Neuron (in vitro differentiated cells): ENCODE measurements around the gene FBP1.

ENCODE experiments used
- H2AFZ ChIP-seq: one replicate; pipeline ENCODE4 v1.6.1; 2013; ENCODE audit warnings: low read depth, mild to moderate bottlenecking, inconsistent platforms, low read length, moderate library complexity
- H3K27me3 ChIP-seq: one replicate; pipeline ENCODE4 v1.6.1; 2013; ENCODE audit warnings: low read length; ENCODE audit not compliant: insufficient read depth
- H3K36me3 ChIP-seq: one replicate; pipeline ENCODE4 v1.6.1; 2013; ENCODE audit warnings: low read length; ENCODE audit not compliant: insufficient read depth
- H3K4me1 ChIP-seq: one replicate; pipeline ENCODE4 v1.6.1; 2013; ENCODE audit warnings: low read length; ENCODE audit not compliant: insufficient read depth
- H3K4me3 ChIP-seq: 2 replicates; pipeline ENCODE4 v1.5.1; 2013; ENCODE audit warnings: mild to moderate bottlenecking, low read length, moderate library complexity
- H3K9me3 ChIP-seq: one replicate; pipeline ENCODE4 v1.6.1; 2013; ENCODE audit warnings: low read length

The FBP1 gene

GRCh38 chr9:94668418-94668927, 29.2 kb upstream of the FBP1 start:
- Histone ChIP-seq H3K9me3 (no peaks in the 10 kb centered on the region), H2AFZ (no peak overlapping the region), H3K4me3 (no peak overlapping the region), H3K36me3 (no peaks in the 10 kb centered on the region), H3K4me1 (no peaks in the 10 kb centered on the region), H3K27me3 (no peaks in the 10 kb centered on the region)

DNA sequence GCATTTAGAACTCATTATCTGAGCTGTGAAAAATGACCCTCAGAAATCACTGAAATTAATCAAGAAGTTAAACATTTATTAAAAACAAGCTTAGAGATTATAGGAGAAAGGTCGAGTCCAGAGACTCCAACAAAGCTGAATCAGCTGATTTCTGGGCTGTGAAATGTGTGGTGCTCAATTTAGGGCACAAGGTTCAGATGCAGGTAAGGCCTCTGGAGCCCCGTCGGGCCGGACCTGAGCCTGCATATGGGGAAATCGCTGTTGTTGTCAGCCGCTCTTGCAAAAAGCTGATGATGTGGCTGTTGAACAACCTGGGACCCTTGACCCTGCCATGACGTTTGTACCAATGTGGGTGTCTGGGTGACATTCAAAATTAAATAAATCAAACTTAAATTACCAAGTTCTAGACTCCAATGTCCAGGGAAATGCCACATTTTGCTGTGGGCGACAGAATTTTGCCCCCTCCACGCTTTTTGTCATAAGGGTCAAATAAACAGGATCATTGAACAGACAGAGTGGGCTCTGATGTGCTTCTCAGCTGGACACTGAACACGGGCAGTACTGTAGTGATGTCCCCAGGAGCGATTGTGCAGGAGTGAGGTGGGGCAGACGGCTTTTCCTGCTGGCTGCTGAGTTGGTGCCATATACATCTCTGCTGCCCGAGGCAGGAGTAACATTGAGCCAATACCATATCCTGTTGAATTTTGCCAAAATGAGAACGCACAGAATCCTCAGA, 27.2 kb upstream of the FBP1 start:
- H3K27me3 ChIP-seq: no peaks in the 10 kb centered on the region
- no peak overlapping the region for H3K4me3 ChIP-seq
- H3K9me3 ChIP-seq: no peaks in the 10 kb centered on the region
- H3K36me3 ChIP-seq: no peaks in the 10 kb centered on the region
- H3K4me1 ChIP-seq: no peaks in the 10 kb centered on the region
- H2AFZ ChIP-seq: no peak overlapping the region

GRCh38 chr9:94665613-94666012, 26.3 kb upstream of the FBP1 start:
- Histone ChIP-seq H3K4me3 (no peak overlapping the region), H2AFZ (no peak overlapping the region), H3K27me3 (no peaks in the 10 kb centered on the region), H3K4me1 (no peaks in the 10 kb centered on the region), H3K9me3 (no peaks in the 10 kb centered on the region), H3K36me3 (no peaks in the 10 kb centered on the region)

GRCh38 chr9:94664801-94665200, 25.5 kb upstream of the FBP1 start:
- no peaks in the 10 kb centered on the region for H3K4me1 ChIP-seq
- H2AFZ ChIP-seq: no peak overlapping the region
- no peak overlapping the region for H3K4me3 ChIP-seq
- no peaks in the 10 kb centered on the region for H3K9me3 ChIP-seq
- no peaks in the 10 kb centered on the region for H3K27me3 ChIP-seq
- no peaks in the 10 kb centered on the region for H3K36me3 ChIP-seq

DNA sequence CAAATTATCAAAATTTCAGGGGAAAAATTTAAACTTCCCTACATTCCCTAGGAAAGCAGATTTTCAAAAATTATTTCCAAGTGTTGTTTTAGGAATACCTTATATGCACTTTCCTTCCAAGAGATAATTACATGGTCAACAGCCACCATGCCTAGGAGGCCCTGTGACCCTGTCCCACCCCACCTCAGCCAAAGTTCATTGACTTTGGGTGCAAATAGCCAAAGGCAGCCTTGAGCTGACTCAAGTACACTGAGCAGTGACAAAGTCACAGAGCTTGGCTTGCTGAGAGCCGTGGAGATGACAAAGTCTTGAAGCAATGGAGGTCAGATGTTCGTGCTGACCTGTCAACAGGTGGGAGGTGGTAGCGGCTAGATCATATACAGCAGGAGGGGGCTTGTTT, 24.3 kb upstream of the FBP1 start:
- H3K27me3 ChIP-seq: no peaks in the 10 kb centered on the region
- no peaks in the 10 kb centered on the region for H3K36me3 ChIP-seq
- H3K4me3 ChIP-seq: no peak overlapping the region
- no peak overlapping the region for H2AFZ ChIP-seq
- no peaks in the 10 kb centered on the region for H3K4me1 ChIP-seq
- H3K9me3 ChIP-seq: no peaks in the 10 kb centered on the region

- Histone ChIP-seq H3K36me3 (no peaks in the 10 kb centered on the region), H2AFZ (no peak overlapping the region), H3K4me3 (no peak overlapping the region), H3K9me3 (no peaks in the 10 kb centered on the region), H3K27me3 (no peaks in the 10 kb centered on the region), H3K4me1 (no peaks in the 10 kb centered on the region)
Observed at GRCh38 chr9:94663140-94663539, 23.8 kb upstream of the FBP1 start.

DNA sequence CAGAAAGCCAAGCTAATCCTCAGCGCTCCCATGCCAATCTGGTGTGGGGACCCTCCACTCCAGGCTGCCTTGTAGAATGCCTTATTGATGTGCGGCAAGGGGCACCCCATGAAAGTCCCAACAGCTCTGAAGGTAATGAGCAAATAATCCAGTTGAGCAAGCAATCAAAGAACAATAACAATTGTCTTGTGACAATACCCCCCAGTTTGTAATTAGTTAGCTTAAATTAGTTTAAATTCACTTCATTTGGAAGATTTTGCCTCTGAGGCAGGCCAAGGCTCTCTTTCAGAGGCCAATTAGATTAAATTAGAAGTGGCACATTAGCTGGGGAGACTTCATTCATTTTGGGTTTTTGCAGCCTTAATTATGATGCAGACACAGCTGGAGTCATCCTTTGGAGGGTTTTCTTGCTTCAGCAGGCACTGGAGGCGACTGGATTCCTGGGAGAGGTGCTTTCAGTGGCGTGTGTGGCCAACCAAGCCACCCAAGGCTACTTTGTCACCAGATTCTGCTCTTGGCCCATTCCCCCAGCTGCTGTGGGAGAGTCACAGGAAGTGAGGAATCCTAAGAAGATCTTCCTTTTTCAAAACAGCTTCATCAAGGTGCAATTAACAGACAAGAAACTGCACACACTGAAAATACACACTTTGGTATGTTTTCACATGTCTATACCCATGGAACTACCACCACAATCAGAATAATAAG, 17.9 kb upstream of the FBP1 start:
- Histone ChIP-seq H3K4me1 (no peaks in the 10 kb centered on the region), H3K4me3 (no peak overlapping the region), H3K9me3 (no peaks in the 10 kb centered on the region), H3K27me3 (no peaks in the 10 kb centered on the region), H3K36me3 (no peaks in the 10 kb centered on the region), H2AFZ (peak overlapping the region; percentile 23)

DNA sequence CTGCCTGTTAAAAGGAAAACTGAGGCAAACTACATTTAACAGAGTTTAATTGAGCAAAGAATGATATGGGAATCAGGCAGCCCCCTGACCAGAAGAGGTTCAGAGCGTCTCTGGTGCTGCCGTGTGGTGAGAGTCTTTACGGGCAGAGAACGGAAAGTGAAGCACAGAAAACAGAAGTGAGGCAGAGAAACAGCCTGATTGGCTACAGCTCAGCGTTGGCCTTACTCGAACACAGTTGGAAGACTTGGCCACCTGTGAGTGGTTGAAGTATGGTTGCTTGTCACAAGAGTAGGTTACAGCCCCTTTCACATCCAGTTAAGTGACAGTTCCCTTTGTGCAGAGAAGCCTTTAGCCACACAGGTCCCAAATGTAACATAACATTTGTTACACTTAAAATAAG, 16.9 kb upstream of the FBP1 start:
- Histone ChIP-seq H3K9me3 (no peaks in the 10 kb centered on the region), H3K27me3 (no peaks in the 10 kb centered on the region), H3K4me3 (no peak overlapping the region), H2AFZ (no peak overlapping the region), H3K4me1 (no peaks in the 10 kb centered on the region), H3K36me3 (no peaks in the 10 kb centered on the region)

- Histone ChIP-seq H3K9me3 (no peaks in the 10 kb centered on the region), H3K4me1 (no peaks in the 10 kb centered on the region), H2AFZ (no peak overlapping the region), H3K36me3 (no peaks in the 10 kb centered on the region), H3K27me3 (no peaks in the 10 kb centered on the region), H3K4me3 (no peak overlapping the region)
Observed at GRCh38 chr9:94655739-94656138, 16.4 kb upstream of the FBP1 start.

GRCh38 chr9:94654165-94654894, 15.0 kb upstream of the FBP1 start:
- no peaks in the 10 kb centered on the region for H3K4me1 ChIP-seq
- H3K36me3 ChIP-seq: no peaks in the 10 kb centered on the region
- H3K27me3 ChIP-seq: no peaks in the 10 kb centered on the region
- no peaks in the 10 kb centered on the region for H3K9me3 ChIP-seq
- H2AFZ ChIP-seq: no peak overlapping the region
- H3K4me3 ChIP-seq: no peak overlapping the region

DNA sequence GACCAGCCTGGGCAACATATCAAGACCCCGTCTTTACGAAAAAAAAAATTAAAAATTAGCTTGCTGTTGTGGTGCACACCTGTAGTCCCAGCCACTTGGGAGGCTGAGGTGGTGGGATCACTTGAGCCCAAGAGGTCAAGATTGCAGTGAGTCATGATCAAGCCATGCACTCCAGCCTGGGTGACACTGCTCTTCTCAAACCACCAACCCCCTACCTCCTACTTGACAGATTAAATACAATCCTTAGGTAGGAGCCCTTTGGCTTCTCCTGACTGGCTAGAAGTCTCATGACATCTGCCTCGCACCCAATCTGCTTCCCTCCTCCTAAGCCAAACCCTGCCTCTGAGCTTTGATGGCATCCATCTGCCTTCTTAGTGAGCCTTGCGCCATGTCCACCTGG, 11.6 kb upstream of the FBP1 start:
- Histone ChIP-seq H3K4me3 (no peak overlapping the region), H3K36me3 (no peaks in the 10 kb centered on the region), H2AFZ (no peak overlapping the region), H3K9me3 (no peaks in the 10 kb centered on the region), H3K4me1 (peaks cover 1% of the 10 kb centered on the region), H3K27me3 (no peaks in the 10 kb centered on the region)

DNA sequence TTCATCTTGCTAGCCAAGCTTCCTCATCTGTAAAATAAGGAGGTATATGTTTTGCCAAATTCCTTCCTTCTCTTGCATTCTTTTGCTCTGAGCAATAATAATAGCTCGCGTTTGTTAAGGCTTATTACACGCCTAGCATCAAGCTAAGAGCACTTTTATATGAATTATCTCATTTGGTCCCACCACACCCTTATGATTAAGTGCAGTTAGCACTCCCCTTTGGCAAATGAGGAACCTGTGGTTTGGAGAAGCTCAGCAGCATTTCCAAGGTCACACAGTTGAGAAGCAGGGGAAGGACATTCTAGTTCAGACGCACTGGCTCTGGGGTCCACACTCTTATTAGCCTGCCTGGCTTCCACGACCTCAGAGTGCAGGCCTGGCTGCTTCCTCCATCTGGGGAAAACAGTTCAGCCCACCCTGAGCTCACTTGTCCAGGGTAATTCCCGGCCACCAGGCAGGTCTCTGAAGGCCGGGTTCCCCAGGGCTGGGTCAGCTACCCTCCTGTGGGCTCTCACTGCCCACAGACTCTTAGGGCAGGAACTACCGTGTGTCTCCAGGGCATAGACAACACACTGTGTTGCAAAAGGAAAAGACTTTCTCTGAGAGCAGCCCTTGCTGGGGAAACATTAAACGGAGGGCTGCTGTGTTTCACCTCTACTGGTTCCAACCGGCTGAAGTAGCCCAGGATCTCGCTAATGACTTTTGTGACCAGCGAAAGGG, 9.9 kb upstream of the FBP1 start:
- Histone ChIP-seq H2AFZ (no peak overlapping the region), H3K4me1 (peaks cover 5% of the 10 kb centered on the region), H3K36me3 (no peaks in the 10 kb centered on the region), H3K27me3 (no peaks in the 10 kb centered on the region), H3K9me3 (no peaks in the 10 kb centered on the region), H3K4me3 (no peak overlapping the region)

- H3K9me3 ChIP-seq: no peaks in the 10 kb centered on the region
- peaks cover 5% of the 10 kb centered on the region for H3K4me1 ChIP-seq
- H2AFZ ChIP-seq: no peak overlapping the region
- no peaks in the 10 kb centered on the region for H3K27me3 ChIP-seq
- H3K36me3 ChIP-seq: no peaks in the 10 kb centered on the region
- H3K4me3 ChIP-seq: no peak overlapping the region
Observed at GRCh38 chr9:94648185-94648584, 8.9 kb upstream of the FBP1 start.
